Stimulated activated naive CD8-positive, alpha-beta T cell treated with anti-CD3 and anti-CD28 coated beads, Interleukin-15, Interleukin-2, amounts not matched to agents 100 ng/mL and 50 ng/mL, for 24 hours (primary cell): ENCODE data around the gene EFHC2.
"Not testable (repeated sequence)": the region's sequence is repeated elsewhere in the genome, so short reads cannot be mapped to it uniquely, and the experiment has no call there.

Experiments
- H3K27ac Mint-ChIP-seq: one replicate; pipeline ENCODE4 v1.8.0; 2021; ENCODE audit warnings: mild to moderate bottlenecking, mixed read lengths
- H3K27me3 Mint-ChIP-seq: one replicate; pipeline ENCODE4 v1.8.0; 2021; ENCODE audit warnings: mixed read lengths
- H3K36me3 Mint-ChIP-seq: one replicate; pipeline ENCODE4 v1.8.0; 2021; ENCODE audit warnings: low read depth, mixed read lengths
- H3K4me1 Mint-ChIP-seq: one replicate; pipeline ENCODE4 v1.8.0; 2021; ENCODE audit warnings: low read depth, mixed read lengths
- H3K4me3 Mint-ChIP-seq: one replicate; pipeline ENCODE4 v1.8.0; 2021; ENCODE audit warnings: mild to moderate bottlenecking, mixed read lengths
- H3K9me3 Mint-ChIP-seq: one replicate; pipeline ENCODE4 v1.8.0; 2021; ENCODE audit warnings: mixed read lengths

EFHC2 gene

GRCh38 chrX:44264936-44265335, 78.5 kb downstream of the EFHC2 start:
- Mint-ChIP-seq H3K36me3 (no peaks in the 10 kb centered on the region), H3K27me3 (no peaks in the 10 kb centered on the region), H3K9me3 (no peaks in the 10 kb centered on the region), H3K4me1 (peaks cover 34% of the 10 kb centered on the region), H3K4me3 (no peak overlapping the region), H3K27ac (no peak overlapping the region)

GRCh38 chrX:44261286-44261685, 82.2 kb downstream of the EFHC2 start:
- Mint-ChIP-seq H3K27ac (no peak overlapping the region), H3K4me1 (peaks cover 40% of the 10 kb centered on the region), H3K4me3 (no peak overlapping the region), H3K36me3 (peaks cover 2% of the 10 kb centered on the region), H3K27me3 (no peaks in the 10 kb centered on the region), H3K9me3 (no peaks in the 10 kb centered on the region)

- H3K9me3 Mint-ChIP-seq = peaks cover 5% of the 10 kb centered on the region
- H3K27ac Mint-ChIP-seq = no peak overlapping the region
- H3K27me3 Mint-ChIP-seq = no peaks in the 10 kb centered on the region
- H3K4me3 Mint-ChIP-seq = no peak overlapping the region
- peaks cover 42% of the 10 kb centered on the region for H3K4me1 Mint-ChIP-seq
- H3K36me3 Mint-ChIP-seq = peaks cover 9% of the 10 kb centered on the region
These were observed 82.9 kb downstream of the EFHC2 start for GRCh38 chrX:44260609-44261008.

- Mint-ChIP-seq H3K36me3 (peaks cover 21% of the 10 kb centered on the region), H3K27ac (peak overlapping the region; percentile 45), H3K9me3 (peaks cover 18% of the 10 kb centered on the region), H3K4me1 (peaks cover 43% of the 10 kb centered on the region)
- not testable (repeated sequence) for H3K27me3 Mint-ChIP-seq, H3K4me3 Mint-ChIP-seq
These were observed 87.7 kb downstream of the EFHC2 start for GRCh38 chrX:44255742-44256141.

- H3K4me1 Mint-ChIP-seq = peaks cover 33% of the 10 kb centered on the region
- no peaks in the 10 kb centered on the region for H3K27me3 Mint-ChIP-seq
- H3K4me3 Mint-ChIP-seq = peak overlapping the region; percentile 35
- peaks cover 21% of the 10 kb centered on the region for H3K36me3 Mint-ChIP-seq
- H3K27ac Mint-ChIP-seq = no peak overlapping the region
- H3K9me3 Mint-ChIP-seq = peaks cover 18% of the 10 kb centered on the region
These were observed 89.9 kb downstream of the EFHC2 start for GRCh38 chrX:44253575-44253942.

GRCh38 chrX:44252688-44253574, 90.5 kb downstream of the EFHC2 start:
- Mint-ChIP-seq H3K9me3 (peaks cover 18% of the 10 kb centered on the region), H3K36me3 (peaks cover 21% of the 10 kb centered on the region), H3K4me1 (peaks cover 33% of the 10 kb centered on the region), H3K4me3 (peak overlapping the region; percentile 35)
- H3K27ac Mint-ChIP-seq, H3K27me3 Mint-ChIP-seq: not testable (repeated sequence)

GRCh38 chrX:44247468-44247867, 96.0 kb downstream of the EFHC2 start:
- H3K4me3 Mint-ChIP-seq = no peak overlapping the region

GRCh38 chrX:44246826-44247225, 96.6 kb downstream of the EFHC2 start:
- Mint-ChIP-seq H3K4me1 (peaks cover 20% of the 10 kb centered on the region), H3K9me3 (no peaks in the 10 kb centered on the region), H3K4me3 (no peak overlapping the region), H3K36me3 (no peaks in the 10 kb centered on the region), H3K27ac (no peak overlapping the region), H3K27me3 (no peaks in the 10 kb centered on the region)

More at GRCh38 chrX:44247468-44247867, 96.0 kb downstream of the EFHC2 start:
- no peaks in the 10 kb centered on the region for H3K27me3 Mint-ChIP-seq
- peaks cover 20% of the 10 kb centered on the region for H3K4me1 Mint-ChIP-seq
- no peaks in the 10 kb centered on the region for H3K36me3 Mint-ChIP-seq
- H3K9me3 Mint-ChIP-seq = no peaks in the 10 kb centered on the region
- no peak overlapping the region for H3K27ac Mint-ChIP-seq

- no peaks in the 10 kb centered on the region for H3K27me3 Mint-ChIP-seq
- H3K27ac Mint-ChIP-seq = peak overlapping the region; percentile 16
- peaks cover 20% of the 10 kb centered on the region for H3K4me1 Mint-ChIP-seq
- no peaks in the 10 kb centered on the region for H3K36me3 Mint-ChIP-seq
- H3K9me3 Mint-ChIP-seq = no peaks in the 10 kb centered on the region
- H3K4me3 Mint-ChIP-seq = no peak overlapping the region
These were observed 97.7 kb downstream of the EFHC2 start for GRCh38 chrX:44245733-44246132.

- no peaks in the 10 kb centered on the region for H3K9me3 Mint-ChIP-seq
- H3K27me3 Mint-ChIP-seq = no peaks in the 10 kb centered on the region
- no peaks in the 10 kb centered on the region for H3K36me3 Mint-ChIP-seq
- H3K27ac Mint-ChIP-seq = no peak overlapping the region
- H3K4me3 Mint-ChIP-seq = no peak overlapping the region
- H3K4me1 Mint-ChIP-seq = peaks cover 20% of the 10 kb centered on the region
These were observed 99.5 kb downstream of the EFHC2 start for GRCh38 chrX:44244008-44244407.

GRCh38 chrX:44241546-44241945, 101.9 kb downstream of the EFHC2 start:
- Mint-ChIP-seq H3K4me1 (peaks cover 20% of the 10 kb centered on the region), H3K9me3 (no peaks in the 10 kb centered on the region), H3K27ac (no peak overlapping the region), H3K36me3 (no peaks in the 10 kb centered on the region), H3K4me3 (no peak overlapping the region), H3K27me3 (no peaks in the 10 kb centered on the region)

- Mint-ChIP-seq H3K36me3 (no peaks in the 10 kb centered on the region), H3K4me3 (no peak overlapping the region), H3K27ac (no peak overlapping the region), H3K9me3 (no peaks in the 10 kb centered on the region), H3K4me1 (peaks cover 10% of the 10 kb centered on the region), H3K27me3 (no peaks in the 10 kb centered on the region)
These were observed 103.4 kb downstream of the EFHC2 start for GRCh38 chrX:44240036-44240435.

- H3K27me3 Mint-ChIP-seq = no peaks in the 10 kb centered on the region
- H3K27ac Mint-ChIP-seq = no peak overlapping the region
- no peaks in the 10 kb centered on the region for H3K36me3 Mint-ChIP-seq
- no peak overlapping the region for H3K4me3 Mint-ChIP-seq
- H3K9me3 Mint-ChIP-seq = no peaks in the 10 kb centered on the region
- peaks cover 6% of the 10 kb centered on the region for H3K4me1 Mint-ChIP-seq
These were observed 104.4 kb downstream of the EFHC2 start for GRCh38 chrX:44239036-44239435.

GRCh38 chrX:44235534-44235933, 107.9 kb downstream of the EFHC2 start:
- Mint-ChIP-seq H3K27me3 (no peaks in the 10 kb centered on the region), H3K4me1 (no peaks in the 10 kb centered on the region), H3K27ac (no peak overlapping the region), H3K4me3 (no peak overlapping the region), H3K9me3 (no peaks in the 10 kb centered on the region), H3K36me3 (no peaks in the 10 kb centered on the region)

- Mint-ChIP-seq H3K4me3 (no peak overlapping the region), H3K4me1 (no peaks in the 10 kb centered on the region), H3K27me3 (no peaks in the 10 kb centered on the region), H3K27ac (no peak overlapping the region), H3K9me3 (no peaks in the 10 kb centered on the region), H3K36me3 (no peaks in the 10 kb centered on the region)
These were observed 108.9 kb downstream of the EFHC2 start for GRCh38 chrX:44234541-44234940.

GRCh38 chrX:44234116-44234515, 109.4 kb downstream of the EFHC2 start:
- Mint-ChIP-seq H3K4me1 (no peaks in the 10 kb centered on the region), H3K36me3 (no peaks in the 10 kb centered on the region), H3K27me3 (no peaks in the 10 kb centered on the region), H3K9me3 (no peaks in the 10 kb centered on the region), H3K27ac (no peak overlapping the region), H3K4me3 (no peak overlapping the region)
